ENCODE data around the gene ACO2. TPM values are rescaled to one million over a fixed set of nuclear protein-coding genes. Genes with fewer than 3 reads are reported as not detected.

The ACO2 gene
- total and polyA plus RNA-seq, 2 of the 13 experiments (the other 11 are each of a cell fraction or from before 2014, with no cell fraction given), result 19.2 to 45.6 TPM

DNA sequence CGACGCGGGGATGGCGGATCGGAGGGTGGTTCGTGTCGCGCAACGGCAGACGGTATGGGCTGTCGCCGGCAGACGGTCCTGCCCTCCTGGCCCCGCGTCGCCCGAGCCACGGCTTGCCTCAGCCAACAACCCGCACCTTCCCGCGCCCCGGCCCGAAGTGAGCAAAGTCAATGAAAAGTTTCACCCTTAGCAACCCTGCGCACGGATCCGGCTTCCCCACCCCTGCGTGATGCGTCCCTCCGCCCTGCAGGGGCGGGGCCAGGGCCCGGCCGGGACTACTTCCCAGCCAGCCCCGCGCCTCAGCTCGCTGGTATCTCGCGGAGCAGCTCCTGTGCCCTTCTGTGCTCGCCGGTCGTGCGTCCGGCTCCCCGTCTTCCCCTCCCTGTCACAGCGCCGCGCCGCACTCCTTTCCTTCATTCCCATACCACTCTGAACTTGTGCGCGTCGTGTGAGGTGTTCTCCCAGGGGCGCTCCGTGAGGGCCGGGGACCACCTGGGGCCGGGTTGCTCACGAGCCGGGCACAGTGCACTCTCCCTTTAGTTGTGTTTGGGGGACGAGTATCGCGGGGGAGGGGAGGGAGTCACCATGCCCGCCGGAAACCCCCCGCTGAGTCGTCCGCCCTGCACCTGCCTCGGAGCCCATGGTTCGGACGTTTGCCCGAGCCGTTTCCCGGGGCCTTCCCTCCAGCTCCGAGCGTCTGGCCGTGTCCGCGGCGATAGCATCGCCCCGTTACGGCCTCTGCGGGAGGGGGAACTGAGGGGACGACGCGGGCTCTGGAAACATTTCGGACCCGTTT lies 22.1 kb upstream of the ACO2 start, which contains the start of gene TOB2 (continued):
- TF ChIP-seq, protein P1, sequence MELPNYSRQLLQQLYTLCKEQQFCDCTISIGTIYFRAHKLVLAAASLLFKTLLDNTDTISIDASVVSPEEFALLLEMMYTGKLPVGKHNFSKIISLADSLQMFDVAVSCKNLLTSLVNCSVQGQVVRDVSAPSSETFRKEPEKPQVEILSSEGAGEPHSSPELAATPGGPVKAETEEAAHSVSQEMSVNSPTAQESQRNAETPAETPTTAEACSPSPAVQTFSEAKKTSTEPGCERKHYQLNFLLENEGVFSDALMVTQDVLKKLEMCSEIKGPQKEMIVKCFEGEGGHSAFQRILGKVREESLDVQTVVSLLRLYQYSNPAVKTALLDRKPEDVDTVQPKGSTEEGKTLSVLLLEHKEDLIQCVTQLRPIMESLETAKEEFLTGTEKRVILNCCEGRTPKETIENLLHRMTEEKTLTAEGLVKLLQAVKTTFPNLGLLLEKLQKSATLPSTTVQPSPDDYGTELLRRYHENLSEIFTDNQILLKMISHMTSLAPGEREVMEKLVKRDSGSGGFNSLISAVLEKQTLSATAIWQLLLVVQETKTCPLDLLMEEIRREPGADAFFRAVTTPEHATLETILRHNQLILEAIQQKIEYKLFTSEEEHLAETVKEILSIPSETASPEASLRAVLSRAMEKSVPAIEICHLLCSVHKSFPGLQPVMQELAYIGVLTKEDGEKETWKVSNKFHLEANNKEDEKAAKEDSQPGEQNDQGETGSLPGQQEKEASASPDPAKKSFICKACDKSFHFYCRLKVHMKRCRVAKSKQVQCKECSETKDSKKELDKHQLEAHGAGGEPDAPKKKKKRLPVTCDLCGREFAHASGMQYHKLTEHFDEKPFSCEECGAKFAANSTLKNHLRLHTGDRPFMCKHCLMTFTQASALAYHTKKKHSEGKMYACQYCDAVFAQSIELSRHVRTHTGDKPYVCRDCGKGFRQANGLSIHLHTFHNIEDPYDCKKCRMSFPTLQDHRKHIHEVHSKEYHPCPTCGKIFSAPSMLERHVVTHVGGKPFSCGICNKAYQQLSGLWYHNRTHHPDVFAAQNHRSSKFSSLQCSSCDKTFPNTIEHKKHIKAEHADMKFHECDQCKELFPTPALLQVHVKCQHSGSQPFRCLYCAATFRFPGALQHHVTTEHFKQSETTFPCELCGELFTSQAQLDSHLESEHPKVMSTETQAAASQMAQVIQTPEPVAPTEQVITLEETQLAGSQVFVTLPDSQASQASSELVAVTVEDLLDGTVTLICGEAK (IDR thresholded peaks at IDR 0.05), result no peak
- TF ChIP-seq, protein P1 (CRISPR knock-in tag; IDR thresholded peaks at IDR 0.05), result peak; percentile 83
- TF ChIP-seq NFE2L1 (CRISPR knock-in tag; IDR thresholded peaks at IDR 0.05; ENCODE audit: borderline replicate concordance) (no peak), GATAD2A (CRISPR knock-in tag; IDR thresholded peaks at IDR 0.05) (peak; percentile 78), SP140L (CRISPR knock-in tag; IDR thresholded peaks at IDR 0.05; ENCODE audit: borderline replicate concordance) (peak; percentile 85), RCOR2 (CRISPR knock-in tag; IDR thresholded peaks at IDR 0.05) (peak; percentile 26; the same call in 1 of the 2 replicates), ZNF264 (CRISPR knock-in tag; IDR thresholded peaks at IDR 0.05) (peak; percentile 85), ZNF207 (IDR thresholded peaks at IDR 0.05; ENCODE audit: borderline replicate concordance) (no peak), ZMYM2 (CRISPR knock-in tag; IDR thresholded peaks at IDR 0.05) (no peak), NFRKB (IDR thresholded peaks at IDR 0.05) (no peak), ZNF282 (IDR thresholded peaks at IDR 0.05; ENCODE audit: partially characterized antibody) (no peak), MXD4 (CRISPR knock-in tag; IDR thresholded peaks at IDR 0.05) (peak; percentile 94), ZNF232 (CRISPR knock-in tag; IDR thresholded peaks at IDR 0.05; ENCODE audit: borderline replicate concordance) (peak; percentile 55), ZNF775 (CRISPR knock-in tag; IDR thresholded peaks at IDR 0.05; ENCODE audit: borderline replicate concordance) (no peak; the same call in 1 of the 2 replicates), PHF21A (CRISPR knock-in tag; IDR thresholded peaks at IDR 0.05) (peak; percentile 95), ZNF564 (CRISPR knock-in tag; IDR thresholded peaks at IDR 0.05) (peak; percentile 92), ZNF335 (CRISPR knock-in tag; IDR thresholded peaks at IDR 0.05) (peak; percentile 89), ZFAT (CRISPR knock-in tag; conservative IDR thresholded peaks at IDR 0.05) (no peak)
- TF ChIP-seq, protein P2, sequence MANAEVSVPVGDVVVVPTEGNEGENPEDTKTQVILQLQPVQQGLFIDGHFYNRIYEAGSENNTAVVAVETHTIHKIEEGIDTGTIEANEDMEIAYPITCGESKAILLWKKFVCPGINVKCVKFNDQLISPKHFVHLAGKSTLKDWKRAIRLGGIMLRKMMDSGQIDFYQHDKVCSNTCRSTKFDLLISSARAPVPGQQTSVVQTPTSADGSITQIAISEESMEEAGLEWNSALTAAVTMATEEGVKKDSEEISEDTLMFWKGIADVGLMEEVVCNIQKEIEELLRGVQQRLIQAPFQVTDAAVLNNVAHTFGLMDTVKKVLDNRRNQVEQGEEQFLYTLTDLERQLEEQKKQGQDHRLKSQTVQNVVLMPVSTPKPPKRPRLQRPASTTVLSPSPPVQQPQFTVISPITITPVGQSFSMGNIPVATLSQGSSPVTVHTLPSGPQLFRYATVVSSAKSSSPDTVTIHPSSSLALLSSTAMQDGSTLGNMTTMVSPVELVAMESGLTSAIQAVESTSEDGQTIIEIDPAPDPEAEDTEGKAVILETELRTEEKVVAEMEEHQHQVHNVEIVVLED (CRISPR knock-in tag; IDR thresholded peaks at IDR 0.05; ENCODE audit: borderline replicate concordance), result peak; percentile 87

Measured in HepG2 (cell line).